ENCODE data around the gene CCDC66.
"Not testable (repeated sequence)": the region's sequence is repeated elsewhere in the genome, so short reads cannot be mapped to it uniquely, and the experiment has no call there.

- not testable (repeated sequence) for TF ChIP-seq CTCF (IDR thresholded peaks at IDR 0.05); SMC3 (IDR thresholded peaks at IDR 0.05; ENCODE audit: low read depth, low read length); RAD21 (IDR thresholded peaks at IDR 0.05; ENCODE audit: low read length); EZH2phosphoT487 (IDR thresholded peaks at IDR 0.05; ENCODE audit: borderline replicate concordance, low read depth); MXI1 (IDR thresholded peaks at IDR 0.05; ENCODE audit: low read depth, low read length); NFIC (IDR thresholded peaks at IDR 0.05; ENCODE audit: borderline replicate concordance); RFX5 (IDR thresholded peaks at IDR 0.05; ENCODE audit: low read length); GATA2 (CRISPR knock-in tag; IDR thresholded peaks at IDR 0.05)
Measured at GRCh38 chr3:56608479-56608878, 51.5 kb downstream of the CCDC66 start.

All from SK-N-SH (cell line).